ENCODE measurements around the gene CEBPG. TPM values are rescaled to one million over a fixed set of nuclear protein-coding genes. Genes with fewer than 3 reads are reported as not detected.

Gene CEBPG
- total RNA-seq, 1 experiment from 2014 or later: 33.4 TPM

- no TSS peak for BruUV-seq (replicated peaks)
- H3K4me1 ChIP-seq (replicated peaks; ENCODE audit: insufficient read depth): no peaks in the 10 kb centered on the region
- no peak overlapping the region for H2AFZ ChIP-seq
- ChIA-PET CTCF (no interaction called here), POLR2A (ENCODE audit: unreplicated experiment) (no interaction called here)
- no peaks in the 10 kb centered on the region for H3K9me2 ChIP-seq (ENCODE audit: insufficient read depth)
- no peak overlapping the region for H3K4me3 ChIP-seq
- H3K79me2 ChIP-seq (ENCODE audit: low read depth): no peaks in the 10 kb centered on the region
- no peaks in the 10 kb centered on the region for H3K36me3 ChIP-seq (ENCODE audit: low read depth)
- TF ChIP-seq EZH2 (IDR thresholded peaks at IDR 0.05; ENCODE audit: low read depth): no peak
- no peak for TF ChIP-seq CTCF (conservative IDR thresholded peaks at IDR 0.05)
- no peaks in the 10 kb centered on the region for H3K27me3 ChIP-seq (ENCODE audit: insufficient read depth, low read depth)
- H3K4me2 ChIP-seq: no peak overlapping the region
- DNase-seq: no peak
- no peaks in the 10 kb centered on the region for H3F3A ChIP-seq (ENCODE audit: insufficient read depth, low read depth)
- H3K9me3 ChIP-seq (ENCODE audit: insufficient read depth, low read depth): no peaks in the 10 kb centered on the region; the same call in 1 of the 2 replicates
- H3K27ac ChIP-seq: no peak overlapping the region
- intact Hi-C loops (cut with micrococcal nuclease; ENCODE audit: unreplicated experiment): no loop called here
- H4K20me1 ChIP-seq (ENCODE audit: insufficient read depth): no peaks in the 10 kb centered on the region
These were observed 43.8 kb upstream of the CEBPG start for GRCh38 chr19:33329736-33330135.

DNA sequence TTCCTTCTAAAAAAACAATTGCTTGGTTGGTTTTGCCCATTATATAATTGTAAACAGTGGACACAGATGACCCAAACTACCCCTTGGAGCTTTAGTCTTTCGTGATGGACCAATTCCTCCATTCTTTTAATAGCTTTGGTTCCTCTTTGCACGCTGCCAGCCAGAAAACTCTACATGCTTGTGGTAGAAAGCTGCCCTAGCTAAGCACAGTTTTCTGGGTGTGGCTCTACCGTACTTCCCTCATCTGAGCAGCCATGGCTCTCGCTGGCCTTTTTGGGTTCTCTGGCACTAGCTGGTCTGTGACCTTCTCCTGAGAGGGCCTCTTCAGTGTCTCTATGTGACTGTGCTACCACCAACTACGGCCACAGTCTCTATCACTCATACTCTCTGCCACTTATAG lies 41.3 kb upstream of the CEBPG start:
- H4K20me1 ChIP-seq (ENCODE audit: insufficient read depth): no peaks in the 10 kb centered on the region
- H3K9me3 ChIP-seq (ENCODE audit: insufficient read depth, low read depth): no peaks in the 10 kb centered on the region
- POLR2A ChIA-PET (ENCODE audit: unreplicated experiment): no interaction called here
- no peaks in the 10 kb centered on the region for H3K27me3 ChIP-seq (ENCODE audit: insufficient read depth, low read depth)
- TF ChIP-seq EZH2 (IDR thresholded peaks at IDR 0.05; ENCODE audit: low read depth) (no peak), CTCF (conservative IDR thresholded peaks at IDR 0.05) (no peak)
- no TSS peak for BruUV-seq (replicated peaks)
- CTCF ChIA-PET: no interaction called here
- H3K9me2 ChIP-seq (ENCODE audit: insufficient read depth): no peaks in the 10 kb centered on the region
- H3K36me3 ChIP-seq (ENCODE audit: low read depth): no peaks in the 10 kb centered on the region
- H3K79me2 ChIP-seq (ENCODE audit: low read depth): no peaks in the 10 kb centered on the region
- H3K27ac ChIP-seq: no peak overlapping the region
- H3F3A ChIP-seq (ENCODE audit: insufficient read depth, low read depth): no peaks in the 10 kb centered on the region
- H2AFZ ChIP-seq: no peak overlapping the region
- no peak for DNase-seq
- H3K4me2 ChIP-seq: no peak overlapping the region
- intact Hi-C loops (cut with micrococcal nuclease; ENCODE audit: unreplicated experiment): no loop called here
- H3K4me3 ChIP-seq: no peak overlapping the region
- no peaks in the 10 kb centered on the region for H3K4me1 ChIP-seq (replicated peaks; ENCODE audit: insufficient read depth)

DNA sequence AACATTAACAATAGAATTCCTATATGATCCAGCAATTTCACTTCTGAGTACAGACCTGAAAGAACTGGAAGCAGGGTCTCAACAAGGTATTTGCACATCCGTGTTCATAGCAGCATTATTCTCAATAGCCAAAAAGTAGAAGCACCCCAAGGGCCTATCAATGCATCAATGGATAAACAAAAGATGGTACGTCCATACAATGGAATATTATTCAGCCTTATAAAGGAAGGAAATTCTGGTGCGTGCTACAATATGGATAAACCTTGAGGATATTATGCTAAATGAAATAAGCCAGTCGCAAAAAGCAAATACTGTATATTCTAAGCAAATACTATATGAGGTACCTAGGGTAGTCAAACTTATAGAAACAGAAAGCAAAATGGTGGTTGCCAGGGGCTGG lies 40.4 kb upstream of the CEBPG start:
- H3K4me1 ChIP-seq (replicated peaks; ENCODE audit: insufficient read depth): no peaks in the 10 kb centered on the region
- no peaks in the 10 kb centered on the region for H3K27me3 ChIP-seq (ENCODE audit: insufficient read depth, low read depth)
- no TSS peak for BruUV-seq (replicated peaks)
- H3K4me2 ChIP-seq: no peak overlapping the region
- ChIA-PET CTCF (no interaction called here), POLR2A (ENCODE audit: unreplicated experiment) (no interaction called here)
- H2AFZ ChIP-seq: no peak overlapping the region
- H3F3A ChIP-seq (ENCODE audit: insufficient read depth, low read depth): no peaks in the 10 kb centered on the region
- no peak overlapping the region for H3K27ac ChIP-seq
- TF ChIP-seq CTCF (conservative IDR thresholded peaks at IDR 0.05): no peak
- TF ChIP-seq EZH2 (IDR thresholded peaks at IDR 0.05; ENCODE audit: low read depth): no peak
- no peaks in the 10 kb centered on the region for H3K9me3 ChIP-seq (ENCODE audit: insufficient read depth, low read depth)
- no peak overlapping the region for H3K4me3 ChIP-seq
- H3K79me2 ChIP-seq (ENCODE audit: low read depth): no peaks in the 10 kb centered on the region
- no peaks in the 10 kb centered on the region for H3K9me2 ChIP-seq (ENCODE audit: insufficient read depth)
- intact Hi-C loops (cut with micrococcal nuclease; ENCODE audit: unreplicated experiment): no loop called here
- no peak for DNase-seq
- H3K36me3 ChIP-seq (ENCODE audit: low read depth): no peaks in the 10 kb centered on the region
- H4K20me1 ChIP-seq (ENCODE audit: insufficient read depth): no peaks in the 10 kb centered on the region
